Common myeloid progenitor, CD34-positive (primary cell): ENCODE measurements around the gene AFAP1L2.

Source experiments
- CTCF ChIA-PET: fragments of 350-600 bp; sonication (Branson Sonifier 250); formaldehyde crosslinking; loops from one replicate; lab custom pipeline; 2021; ENCODE audit warnings: antibody characterized with exemption; lab: Charles Lee
- POLR2A ChIA-PET: fragments of 350-600 bp; sonication (Branson Sonifier 250); formaldehyde crosslinking; loops from one replicate; lab custom pipeline; 2021; ENCODE audit warnings: antibody characterized with exemption; lab: Charles Lee
- DNase-seq, 3 donors: peaks; one replicate each; pipeline versions ENCODE4 v3.0.0 to v3.0.0-alpha.2; 2013
- H3K27ac ChIP-seq, 2 experiments: 1 replicate in 1 of 2; 2 replicates in 1 of 2; pipeline ENCODE4 v1.7.0; 2013; ENCODE audit warnings: inconsistent platforms in 2 of 2, low read length in 2 of 2, mild to moderate bottlenecking in 2 of 2, low read depth in 1 of 2, moderate library complexity in 1 of 2; ENCODE audit not compliant: severe bottlenecking in 2 of 2, insufficient read depth in 1 of 2, poor library complexity in 1 of 2
- H3K27me3 ChIP-seq, 5 experiments: replicated peaks in 2 of 5; 1 replicate in 3 of 5; 2 replicates in 2 of 5; pipeline versions ENCODE4 v1.6.1 to v1.7.0; 2013; ENCODE audit warnings: low read length in 4 of 5, mild to moderate bottlenecking in 2 of 5, moderate library complexity in 2 of 5, inconsistent platforms in 1 of 5; ENCODE audit not compliant: insufficient read depth in 5 of 5, control insufficient read depth in 4 of 5
- H3K36me3 ChIP-seq, 4 experiments: 1 replicate in 2 of 4; 2 replicates in 2 of 4; pipeline versions ENCODE4 v1.6.1 to v1.7.0; 2013; ENCODE audit warnings: low read length in 3 of 4, control low read depth in 1 of 4, mild to moderate bottlenecking in 1 of 4; ENCODE audit not compliant: control insufficient read depth in 4 of 4, insufficient read depth in 4 of 4
- H3K4me1 ChIP-seq, 4 experiments: 1 replicate in 3 of 4; 2 replicates in 1 of 4; pipeline versions ENCODE4 v1.6.1 to v1.7.1; 2013; ENCODE audit warnings: low read length in 3 of 4, mild to moderate bottlenecking in 3 of 4, control low read depth in 1 of 4, inconsistent platforms in 1 of 4, moderate library complexity in 1 of 4; ENCODE audit not compliant: control insufficient read depth in 4 of 4, insufficient read depth in 4 of 4; ENCODE audit errors: control extremely low read depth in 1 of 4
- H3K4me3 ChIP-seq, 7 experiments: 1 replicate in 4 of 7; 2 replicates in 3 of 7; pipeline versions ENCODE4 v1.5.1 to v1.7.0; 2013; ENCODE audit warnings: mild to moderate bottlenecking in 7 of 7, low read length in 6 of 7, moderate library complexity in 6 of 7, inconsistent platforms in 2 of 7, low read depth in 2 of 7, control low read depth in 1 of 7; ENCODE audit not compliant: insufficient read depth in 4 of 7, control insufficient read depth in 1 of 7; ENCODE audit errors: extremely low read depth in 1 of 7
- H3K9me3 ChIP-seq, 5 experiments: 1 replicate in 4 of 5; 2 replicates in 1 of 5; pipeline versions ENCODE4 v1.6.1 to v1.7.1; 2013; ENCODE audit warnings: low read length in 4 of 5, mild to moderate bottlenecking in 2 of 5, inconsistent platforms in 1 of 5, low read depth in 1 of 5, moderate library complexity in 1 of 5; ENCODE audit not compliant: control insufficient read depth in 4 of 5, insufficient read depth in 2 of 5; ENCODE audit errors: control extremely low read depth in 1 of 5
- WGBS: methylation state at CpG from one replicate; pipeline ENCODE4 v1.1.5; 2013; ENCODE audit not compliant: insufficient coverage; 5-methylcytosine and 5-hydroxymethylcytosine counted together

AFAP1L2 gene

DNA sequence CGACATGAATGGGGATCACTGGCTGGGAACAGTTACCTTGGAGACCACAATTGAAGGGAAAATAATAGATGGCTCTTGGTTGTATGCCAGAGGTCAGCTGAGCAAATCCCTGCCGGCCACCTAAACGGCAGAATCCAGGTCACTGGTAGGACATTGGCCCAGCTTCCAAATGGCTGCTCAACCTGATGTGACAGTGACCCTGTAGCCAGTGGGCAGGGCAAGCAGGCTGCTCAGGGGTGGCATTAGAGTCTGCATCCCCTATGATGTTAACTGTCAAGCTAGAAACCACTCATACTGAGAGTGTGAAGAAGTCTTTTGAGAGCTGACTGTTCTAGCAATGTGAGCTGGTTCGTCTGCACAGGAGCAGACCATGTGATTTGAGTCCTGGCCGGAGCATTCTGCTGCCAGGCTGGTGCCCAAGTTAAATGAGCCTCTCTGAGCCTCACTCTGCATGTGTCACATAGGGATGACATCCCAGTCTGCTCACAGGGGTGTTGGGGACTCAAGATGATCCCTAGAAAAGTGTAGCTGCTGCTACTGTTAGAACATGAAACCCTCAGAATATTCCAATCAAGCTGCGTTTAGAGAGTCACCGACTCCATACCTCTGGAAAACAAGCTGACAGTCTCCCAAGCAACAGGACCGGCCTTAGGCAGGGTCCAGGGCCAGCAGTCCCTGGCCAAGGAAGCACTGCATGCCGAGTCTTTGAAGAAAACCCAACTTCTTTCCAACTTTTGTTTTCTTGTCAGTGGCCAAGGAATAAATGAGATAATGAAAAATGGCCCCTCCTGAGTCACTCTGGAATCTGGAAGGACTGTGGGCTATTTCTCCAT lies 95.6 kb downstream of the AFAP1L2 start:
- peaks cover 5 to 13% (median 10%) of the 10 kb centered on the region in 4 experiments for H3K4me1 ChIP-seq
- H3K27ac ChIP-seq: no peak overlapping the region
- no peaks in the 10 kb centered on the region for H3K36me3 ChIP-seq
- peaks cover 0 to 3% (median 0%) of the 10 kb centered on the region in 5 experiments for H3K9me3 ChIP-seq
- POLR2A ChIA-PET: interaction anchor here (1.0 kb wide), 1 partner anchor 8 kb away, joined by 3 read pairs; no protein-coding TSS in a partner anchor
- no peak overlapping the region for H3K4me3 ChIP-seq
- no peak for DNase-seq
- H3K27me3 ChIP-seq: peaks cover 0 to 3% (median 0%) of the 10 kb centered on the region in 5 experiments
- CTCF ChIA-PET: interaction anchor here (1.5 kb wide), 1 partner anchor 129 kb away, joined by 4 read pairs; no protein-coding TSS in a partner anchor
- WGBS: 98% methylated on average over 8 of the region's 9 CpGs

DNA sequence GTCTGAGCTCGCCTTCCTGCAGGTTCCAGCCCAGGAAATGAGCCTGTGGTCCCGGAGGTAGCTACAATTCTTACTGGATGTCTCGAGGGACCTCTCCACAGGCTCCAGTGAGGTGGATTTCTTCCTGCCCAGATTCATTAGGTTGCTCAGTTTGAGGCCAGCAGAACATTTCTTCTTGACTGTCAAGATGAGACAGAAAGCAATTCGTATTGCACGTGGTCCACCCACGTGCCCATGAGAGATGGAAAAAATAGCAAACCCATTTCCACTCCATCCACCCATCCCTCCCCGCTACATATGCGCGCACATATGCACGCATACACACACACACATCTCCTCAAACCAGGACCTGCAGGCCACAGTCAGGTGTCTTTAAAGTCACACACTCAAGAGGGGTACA lies 96.6 kb downstream of the AFAP1L2 start:
- ChIA-PET POLR2A (interaction anchor here (1.0 kb wide), 1 partner anchor 9 kb away, joined by 3 read pairs; no protein-coding TSS in a partner anchor), CTCF (interaction anchor here (1.1 to 1.4 kb wide), 3 partner anchors 130 to 162 kb away, joined by 3 to 4 read pairs (median 3); no protein-coding TSS in a partner anchor)
- 100% methylated on average over 7 of the region's 10 CpGs for WGBS
- Histone ChIP-seq H3K4me1 (peaks cover 5 to 13% (median 10%) of the 10 kb centered on the region in 4 experiments), H3K27ac (no peak overlapping the region), H3K36me3 (no peaks in the 10 kb centered on the region), H3K4me3 (no peak overlapping the region), H3K9me3 (no peaks in the 10 kb centered on the region), H3K27me3 (peaks cover 0 to 3% (median 0%) of the 10 kb centered on the region in 5 experiments)
- DNase-seq: no peak

DNA sequence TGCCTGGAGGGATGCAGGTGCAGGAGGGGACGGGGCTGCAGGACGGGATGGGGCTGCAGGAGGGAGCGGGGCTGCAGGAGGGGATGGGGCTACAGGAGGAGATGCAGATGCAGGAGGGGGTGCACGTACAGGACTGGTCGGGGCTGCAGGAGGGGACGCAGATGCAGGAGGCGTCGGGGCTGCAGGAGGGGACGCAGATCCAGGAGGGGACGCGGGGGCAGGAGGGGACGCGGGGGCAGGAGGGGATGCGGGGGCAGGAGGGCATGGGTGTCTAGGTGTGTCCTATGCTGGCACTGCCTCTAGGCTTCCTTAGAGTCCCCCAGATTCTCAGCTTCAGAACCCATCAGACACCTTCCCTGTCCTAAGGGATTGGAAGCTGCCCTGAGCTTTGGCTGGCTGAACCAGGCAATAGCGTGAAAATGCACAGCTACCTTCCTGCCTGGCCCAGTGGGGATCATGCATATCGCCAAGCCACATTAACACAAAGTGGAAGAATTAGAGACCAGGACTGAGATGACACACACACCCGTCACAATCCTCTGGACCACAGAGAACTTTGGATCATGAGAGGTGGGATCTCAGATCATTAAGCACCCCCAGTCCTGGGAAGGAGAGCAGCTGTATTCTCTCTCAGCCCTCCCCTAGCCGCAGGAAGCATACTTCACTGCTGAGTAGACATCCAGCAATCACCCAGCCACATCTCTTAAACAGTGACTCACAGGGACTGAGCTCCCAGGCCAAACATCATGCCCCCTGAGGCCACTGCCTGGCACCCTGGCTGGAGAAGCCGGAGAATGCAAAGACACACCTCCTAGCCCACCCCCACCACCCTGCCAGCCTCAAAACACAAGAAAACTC lies 98.0 kb downstream of the AFAP1L2 start:
- no peak overlapping the region for H3K27ac ChIP-seq
- peaks cover 0 to 3% (median 0%) of the 10 kb centered on the region in 5 experiments for H3K27me3 ChIP-seq
- H3K4me1 ChIP-seq: peaks cover 5 to 13% (median 10%) of the 10 kb centered on the region in 4 experiments
- peaks cover 0 to under 1% (median 0%) of the 10 kb centered on the region in 4 experiments for H3K36me3 ChIP-seq
- ChIA-PET POLR2A (no interaction called here), CTCF (interaction anchor here (0.8 to 1.4 kb wide), 4 partner anchors 129 to 164 kb away, joined by 3 to 4 read pairs (median 3); no protein-coding TSS in a partner anchor)
- H3K4me3 ChIP-seq: no peak overlapping the region
- H3K9me3 ChIP-seq: no peaks in the 10 kb centered on the region
- DNase-seq: no peak
- 98% methylated on average over 4 of the region's 19 CpGs for WGBS

DNA sequence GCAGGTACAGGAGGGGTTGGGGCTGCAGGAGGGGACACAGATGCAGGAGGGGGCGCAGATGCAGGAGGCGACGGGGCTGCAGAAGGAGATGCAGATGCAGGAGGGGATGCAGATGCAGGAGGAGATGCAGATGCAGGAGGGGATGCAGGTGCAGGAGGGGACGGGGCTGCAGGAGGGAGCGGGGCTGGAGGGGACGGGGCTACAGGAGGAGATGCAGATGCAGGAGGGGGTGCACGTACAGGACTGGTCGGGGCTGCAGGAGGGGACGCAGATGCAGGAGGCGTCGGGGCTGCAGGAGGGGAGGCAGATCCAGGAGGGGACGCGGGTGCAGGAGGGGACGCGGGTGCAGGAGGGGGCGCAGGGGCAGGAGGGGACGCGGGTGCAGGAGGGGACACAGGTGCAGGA lies 98.8 kb downstream of the AFAP1L2 start:
- CTCF ChIA-PET: interaction anchor here (3.2 to 3.3 kb wide), 2 partner anchors 13 to 124 kb away, joined by 12 to 24 read pairs; no protein-coding TSS in a partner anchor
- POLR2A ChIA-PET: no interaction called here

DNA sequence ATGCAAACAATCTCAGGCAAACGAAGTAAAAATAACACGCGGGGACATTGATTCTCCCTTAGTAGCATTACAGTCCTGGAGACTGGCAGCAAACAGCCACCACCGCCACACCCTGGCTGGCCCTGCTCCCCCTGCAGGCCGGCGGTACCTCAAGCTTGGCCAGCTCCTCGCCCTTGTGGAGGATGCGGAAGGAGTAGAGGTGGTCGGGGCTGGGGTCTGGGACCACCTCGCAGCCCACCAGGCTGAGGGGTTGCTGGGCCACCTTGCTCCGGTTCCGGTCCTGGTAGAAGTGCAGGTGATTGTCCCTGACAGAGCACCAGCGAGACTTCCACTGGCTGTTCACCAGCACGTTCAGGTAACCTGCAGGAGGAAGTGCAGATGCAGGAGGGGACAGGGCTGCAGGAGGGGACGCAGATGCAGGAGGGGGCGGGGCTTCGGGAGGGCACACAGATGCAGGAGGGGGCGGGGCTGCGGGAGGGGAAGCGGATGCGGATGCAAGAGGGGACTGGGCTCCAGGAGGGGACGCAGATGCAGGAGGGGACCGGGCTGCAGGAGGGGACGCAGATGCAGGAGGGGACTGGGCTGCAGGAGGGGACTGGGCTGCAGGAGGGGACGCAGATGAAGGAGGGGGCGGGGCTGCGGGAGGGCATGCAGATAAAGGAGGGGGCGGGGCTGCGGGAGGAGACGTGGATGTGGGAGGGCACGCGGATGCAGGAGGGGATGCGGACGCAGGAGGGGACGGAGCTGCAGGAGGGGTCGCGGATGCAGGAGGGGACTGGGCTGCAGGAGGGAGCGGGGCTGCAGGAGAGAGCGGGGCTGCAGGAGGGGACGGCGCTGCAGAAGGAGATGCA lies 99.5 kb downstream of the AFAP1L2 start:
- H3K27ac ChIP-seq: peak overlapping the region in 1 of 2 experiments; percentile 39
- POLR2A ChIA-PET: interaction anchor here (0.6 kb wide), 1 partner anchor 16 kb away, joined by 3 read pairs; no protein-coding TSS in a partner anchor
- peaks cover 0 to 12% (median 3%) of the 10 kb centered on the region in 4 experiments for H3K36me3 ChIP-seq

More for the DNA sequence above, 98.8 kb downstream of the AFAP1L2 start:
- WGBS: 97% methylated on average over 12 of the region's 18 CpGs
- no peak overlapping the region for H3K27ac ChIP-seq
- peaks cover 0 to 7% (median 3%) of the 10 kb centered on the region in 4 experiments for H3K36me3 ChIP-seq
- H3K27me3 ChIP-seq: peaks cover 0 to 3% (median 0%) of the 10 kb centered on the region in 5 experiments
- DNase-seq: no peak
- peaks cover 5 to 13% (median 10%) of the 10 kb centered on the region in 4 experiments for H3K4me1 ChIP-seq
- no peaks in the 10 kb centered on the region for H3K9me3 ChIP-seq
- H3K4me3 ChIP-seq: peak overlapping the region in 3 of 7 experiments; percentile 75 to 84 (median 79)

More for the DNA sequence above, 99.5 kb downstream of the AFAP1L2 start:
- peaks cover 0 to 3% (median 0%) of the 10 kb centered on the region in 5 experiments for H3K27me3 ChIP-seq
- WGBS: 14% methylated on average over 32 of the region's 41 CpGs
- CTCF ChIA-PET: interaction anchor here (0.6 to 3.4 kb wide), 40 partner anchors 8 to 826 kb away, joined by 3 to 79 read pairs (median 5); partner anchors contain the start of gene FHIP2A
- peak overlapping the region; percentile 51 to 96 (median 79) for H3K4me3 ChIP-seq
- peak; percentile 70 to 85 (median 84) for DNase-seq
- no peaks in the 10 kb centered on the region for H3K9me3 ChIP-seq
- H3K4me1 ChIP-seq: peaks cover 5 to 13% (median 10%) of the 10 kb centered on the region in 4 experiments
